Panc1 (cell line): ENCODE data around the gene BTBD9. TPM values are rescaled to one million over a fixed set of nuclear protein-coding genes. Genes with fewer than 3 reads are reported as not detected.

Experiments
- ATAC-seq: fragments of 200-7000 bp; cut with Tn5 transposase; 2 replicates; pipeline ENCODE4 v1.9.1; 2020; ENCODE audit warnings: mild to moderate bottlenecking, moderate library complexity
- BruUV-seq: library from RNA; stranded (reverse); fragments of 400-500 nt; replicated peaks from 2 replicates; lab custom pipeline; 2021; lab: Mats Ljungman, UMichigan
- CTCF ChIA-PET: fragments of 300-600 bp; sonication (Branson Sonifier 250); formaldehyde crosslinking; loops from one replicate; lab custom pipeline; 2022; ENCODE audit warnings: antibody characterized with exemption; lab: Charles Lee
- POLR2A ChIA-PET: fragments of 300-600 bp; sonication (Branson Sonifier 250); formaldehyde crosslinking; loops from one replicate; lab custom pipeline; 2022; ENCODE audit warnings: antibody characterized with exemption; lab: Charles Lee
- DNase-seq: peaks from one replicate; pipeline ENCODE4 v3.0.0-alpha.2; 2010; ENCODE audit warnings: low read depth, low spot score
- H3K27ac ChIP-seq: 2 replicates; pipeline ENCODE4 v1.5.1; 2011; ENCODE audit warnings: mild to moderate bottlenecking, low read length, inconsistent platforms
- H3K27me3 ChIP-seq: fragments of 200-500 bp; sonication (Bioruptor generic); 2 replicates; pipeline ENCODE4 v1.6.0; 2014; ENCODE audit warnings: low read length, inconsistent platforms; ENCODE audit not compliant: control insufficient read depth, insufficient read depth
- H3K36me3 ChIP-seq: fragments of 200-500 bp; sonication (Bioruptor generic); 2 replicates; pipeline ENCODE4 v1.5.1; 2014; ENCODE audit warnings: inconsistent platforms, mild to moderate bottlenecking, low read length, moderate library complexity; ENCODE audit not compliant: control insufficient read depth, insufficient read depth
- H3K4me1 ChIP-seq: 2 replicates; pipeline ENCODE4 v1.5.1; 2011; ENCODE audit warnings: inconsistent platforms, mild to moderate bottlenecking, low read length, moderate library complexity; ENCODE audit not compliant: control insufficient read depth, insufficient read depth
- H3K4me3 ChIP-seq, 2 experiments: 2 replicates each; pipeline ENCODE4 v1.5.1; 2011 to 2012; ENCODE audit warnings: low read depth in 2 of 2, low read length in 2 of 2, mild to moderate bottlenecking in 2 of 2, inconsistent platforms in 1 of 2, moderate library complexity in 1 of 2
- H3K9me3 ChIP-seq: fragments of 200-500 bp; sonication (Bioruptor generic); 2 replicates; pipeline ENCODE4 v1.5.1; 2014; ENCODE audit warnings: low read depth, mild to moderate bottlenecking, inconsistent platforms, low read length, moderate library complexity; ENCODE audit not compliant: control insufficient read depth, insufficient read depth
- POLR2AphosphoS5 ChIP-seq: IDR thresholded peaks from 2 replicates; pipeline ENCODE4 v1.6.1; 2012; ENCODE audit warnings: mild to moderate bottlenecking, low read depth, low read length, moderate library complexity
- SIN3A ChIP-seq: IDR thresholded peaks from 2 replicates; pipeline ENCODE4 v1.6.1; 2012; ENCODE audit warnings: low read depth, mild to moderate bottlenecking, low read length, moderate library complexity, borderline replicate concordance; ENCODE audit not compliant: insufficient read depth
- TCF7L2 ChIP-seq: IDR thresholded peaks from 2 replicates; pipeline ENCODE4 v1.6.1; 2011; ENCODE audit warnings: mild to moderate bottlenecking, low read depth, low read length, inconsistent platforms
- in situ Hi-C: cut with HindIII; loops from 2 replicates; pipeline ENCODE4 v1.10.0; 2016; ENCODE audit warnings: low sequenced_read_pairs, low pct_unique_long_range_greater_than_20kb
- intact Hi-C: fragments of 100-400 bp; cut with micrococcal nuclease; formaldehyde crosslinking; loops from one replicate; pipeline ENCODE4 v1.10.0; 2022; ENCODE audit not compliant: unreplicated experiment
- total RNA-seq: library from RNA; stranded (reverse); gene quantifications from one replicate; pipeline ENCODE4 v1.2.1, GENCODE V29; 2021; ENCODE audit not compliant: unreplicated experiment
- TF ChIP-seq, protein P1 (sequence below): fragments of 450-650 bp; IDR thresholded peaks from 2 replicates; pipeline ENCODE4 v1.5.1; 2017; ENCODE audit warnings: mild to moderate bottlenecking
- TF ChIP-seq, protein P2 (sequence below), 2 experiments: IDR thresholded peaks; 2 replicates each; pipeline ENCODE4 v1.6.1; 2011 to 2012; ENCODE audit warnings: low read depth in 2 of 2, control low read depth in 1 of 2, low read length in 1 of 2, mild to moderate bottlenecking in 1 of 2, moderate library complexity in 1 of 2; ENCODE audit not compliant: insufficient read depth in 1 of 2

BTBD9 gene
- total RNA-seq, 1 experiment from 2014 or later: 12.8 TPM

DNA sequence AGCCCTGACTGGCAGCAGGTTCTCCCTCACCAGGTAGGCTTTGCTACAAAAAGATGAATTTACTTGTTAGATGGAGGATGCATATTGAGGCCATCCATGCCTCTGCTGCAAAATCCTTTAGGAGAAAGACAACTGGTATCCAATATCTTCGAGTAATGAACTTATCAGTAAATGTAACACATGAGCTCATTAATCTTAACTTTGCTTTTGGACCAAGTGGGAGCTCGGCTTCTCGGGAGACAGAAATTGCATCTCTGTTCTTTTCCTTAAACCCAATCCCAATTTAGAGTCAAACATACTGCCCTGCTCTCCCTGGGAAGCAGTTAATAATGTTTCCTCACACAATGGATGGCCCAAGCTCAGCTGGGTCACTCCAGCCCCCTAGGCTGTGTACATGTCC, 489.7 kb downstream of the BTBD9 start:
- intact Hi-C loops (no loop called here), in situ Hi-C loops (no loop called here)
- TF ChIP-seq TCF7L2: no peak
- TF ChIP-seq, protein P1, sequence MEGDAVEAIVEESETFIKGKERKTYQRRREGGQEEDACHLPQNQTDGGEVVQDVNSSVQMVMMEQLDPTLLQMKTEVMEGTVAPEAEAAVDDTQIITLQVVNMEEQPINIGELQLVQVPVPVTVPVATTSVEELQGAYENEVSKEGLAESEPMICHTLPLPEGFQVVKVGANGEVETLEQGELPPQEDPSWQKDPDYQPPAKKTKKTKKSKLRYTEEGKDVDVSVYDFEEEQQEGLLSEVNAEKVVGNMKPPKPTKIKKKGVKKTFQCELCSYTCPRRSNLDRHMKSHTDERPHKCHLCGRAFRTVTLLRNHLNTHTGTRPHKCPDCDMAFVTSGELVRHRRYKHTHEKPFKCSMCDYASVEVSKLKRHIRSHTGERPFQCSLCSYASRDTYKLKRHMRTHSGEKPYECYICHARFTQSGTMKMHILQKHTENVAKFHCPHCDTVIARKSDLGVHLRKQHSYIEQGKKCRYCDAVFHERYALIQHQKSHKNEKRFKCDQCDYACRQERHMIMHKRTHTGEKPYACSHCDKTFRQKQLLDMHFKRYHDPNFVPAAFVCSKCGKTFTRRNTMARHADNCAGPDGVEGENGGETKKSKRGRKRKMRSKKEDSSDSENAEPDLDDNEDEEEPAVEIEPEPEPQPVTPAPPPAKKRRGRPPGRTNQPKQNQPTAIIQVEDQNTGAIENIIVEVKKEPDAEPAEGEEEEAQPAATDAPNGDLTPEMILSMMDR: no peak
- TF ChIP-seq SIN3A: no peak
- TF ChIP-seq POLR2AphosphoS5: no peak
- TF ChIP-seq, protein P2, sequence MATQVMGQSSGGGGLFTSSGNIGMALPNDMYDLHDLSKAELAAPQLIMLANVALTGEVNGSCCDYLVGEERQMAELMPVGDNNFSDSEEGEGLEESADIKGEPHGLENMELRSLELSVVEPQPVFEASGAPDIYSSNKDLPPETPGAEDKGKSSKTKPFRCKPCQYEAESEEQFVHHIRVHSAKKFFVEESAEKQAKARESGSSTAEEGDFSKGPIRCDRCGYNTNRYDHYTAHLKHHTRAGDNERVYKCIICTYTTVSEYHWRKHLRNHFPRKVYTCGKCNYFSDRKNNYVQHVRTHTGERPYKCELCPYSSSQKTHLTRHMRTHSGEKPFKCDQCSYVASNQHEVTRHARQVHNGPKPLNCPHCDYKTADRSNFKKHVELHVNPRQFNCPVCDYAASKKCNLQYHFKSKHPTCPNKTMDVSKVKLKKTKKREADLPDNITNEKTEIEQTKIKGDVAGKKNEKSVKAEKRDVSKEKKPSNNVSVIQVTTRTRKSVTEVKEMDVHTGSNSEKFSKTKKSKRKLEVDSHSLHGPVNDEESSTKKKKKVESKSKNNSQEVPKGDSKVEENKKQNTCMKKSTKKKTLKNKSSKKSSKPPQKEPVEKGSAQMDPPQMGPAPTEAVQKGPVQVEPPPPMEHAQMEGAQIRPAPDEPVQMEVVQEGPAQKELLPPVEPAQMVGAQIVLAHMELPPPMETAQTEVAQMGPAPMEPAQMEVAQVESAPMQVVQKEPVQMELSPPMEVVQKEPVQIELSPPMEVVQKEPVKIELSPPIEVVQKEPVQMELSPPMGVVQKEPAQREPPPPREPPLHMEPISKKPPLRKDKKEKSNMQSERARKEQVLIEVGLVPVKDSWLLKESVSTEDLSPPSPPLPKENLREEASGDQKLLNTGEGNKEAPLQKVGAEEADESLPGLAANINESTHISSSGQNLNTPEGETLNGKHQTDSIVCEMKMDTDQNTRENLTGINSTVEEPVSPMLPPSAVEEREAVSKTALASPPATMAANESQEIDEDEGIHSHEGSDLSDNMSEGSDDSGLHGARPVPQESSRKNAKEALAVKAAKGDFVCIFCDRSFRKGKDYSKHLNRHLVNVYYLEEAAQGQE (IDR thresholded peaks at IDR 0.05; ENCODE audit: insufficient read depth in 1 of 2, low read depth in 2 of 2, low read length in 1 of 2): no peak
- CTCF ChIA-PET: no interaction called here
- H3K36me3 ChIP-seq: no peaks in the 10 kb centered on the region; the same call in 1 of the 2 replicates
- H3K9me3 ChIP-seq: no peaks in the 10 kb centered on the region
- no TSS peak for BruUV-seq
- H3K27ac ChIP-seq: no peak overlapping the region
- peaks cover 5% of the 10 kb centered on the region; the same call in 1 of the 2 replicates for H3K4me1 ChIP-seq
- POLR2A ChIA-PET: no interaction called here
- DNase-seq: no peak
- no peak for ATAC-seq
- no peaks in the 10 kb centered on the region for H3K27me3 ChIP-seq
- no peak overlapping the region for H3K4me3 ChIP-seq

DNA sequence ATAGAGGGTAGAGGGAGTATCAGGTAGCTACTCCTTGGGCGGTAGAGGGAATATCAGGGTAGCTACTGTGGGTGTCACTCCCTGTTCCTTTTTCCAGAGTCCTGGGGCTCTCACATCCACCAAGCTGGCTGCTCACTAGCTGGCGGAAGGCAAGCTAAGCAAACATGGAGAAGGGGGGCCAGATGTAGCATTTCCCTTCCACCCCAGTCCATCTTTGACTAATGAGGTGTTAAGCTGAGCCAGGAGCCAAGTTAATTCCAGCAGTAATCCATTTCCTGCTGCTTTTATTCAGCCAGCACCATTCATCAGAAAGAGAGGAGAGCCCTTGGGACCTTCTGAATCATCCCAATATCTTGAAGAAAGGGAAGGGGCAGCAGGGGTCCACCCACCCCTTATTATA, 490.2 kb downstream of the BTBD9 start:
- intact Hi-C loops: no loop called here
- Histone ChIP-seq H3K4me3 (no peak overlapping the region), H3K9me3 (no peaks in the 10 kb centered on the region), H3K4me1 (peaks cover 3% of the 10 kb centered on the region; the same call in 1 of the 2 replicates), H3K36me3 (no peaks in the 10 kb centered on the region; the same call in 1 of the 2 replicates), H3K27me3 (no peaks in the 10 kb centered on the region), H3K27ac (no peak overlapping the region)
- ATAC-seq: no peak
- no peak for DNase-seq
- TF ChIP-seq POLR2AphosphoS5 (no peak), SIN3A (no peak), TCF7L2 (no peak)
- TF ChIP-seq, protein P1: no peak
- TF ChIP-seq, protein P2 (IDR thresholded peaks at IDR 0.05; ENCODE audit: insufficient read depth in 1 of 2, low read depth in 2 of 2, low read length in 1 of 2): no peak
- no TSS peak for BruUV-seq
- in situ Hi-C loops: no loop called here
- ChIA-PET POLR2A (no interaction called here), CTCF (no interaction called here)
